Measurements from ENCODE around the gene HMGXB4. TPM values are rescaled to one million over a fixed set of nuclear protein-coding genes. Genes with fewer than 3 reads are reported as not detected.
A peak's percentile ranks its signal among the peaks of the same experiment; 100 is the strongest.

HMGXB4 gene
- total RNA-seq, 1 donor from 2014 or later = 16.7 TPM

GRCh38 chr22:35314161-35314942 lies 57.1 kb downstream of the HMGXB4 start:
- Histone ChIP-seq H3K4me3 (ENCODE audit: insufficient read depth, low read depth, low read length) (no peak overlapping the region), H4K20me1 (ENCODE audit: insufficient read depth, low read length) (peaks cover 73% of the 10 kb centered on the region), H2AFZ (ENCODE audit: low read depth, low read length) (no peak overlapping the region), H3K79me2 (ENCODE audit: insufficient read depth, low read length) (peaks cover 29% of the 10 kb centered on the region), H3K27me3 (ENCODE audit: insufficient read depth, low read length) (no peaks in the 10 kb centered on the region), H3K27ac (ENCODE audit: low read depth, low read length) (peak overlapping the region; percentile 89), H3K4me1 (ENCODE audit: insufficient read depth, low read length) (peaks cover 38% of the 10 kb centered on the region), H3K36me3 (ENCODE audit: insufficient read depth, low read length) (peaks cover 4% of the 10 kb centered on the region), H3K9ac (ENCODE audit: low read length) (peak overlapping the region; percentile 63), H3K4me2 (ENCODE audit: low read length) (peak overlapping the region; percentile 68), H3K9me3 (ENCODE audit: insufficient read depth, low read depth, low read length) (no peaks in the 10 kb centered on the region)
- Mint-ChIP-seq H3K27me3 (ENCODE audit: low read depth, unreplicated experiment) (no peaks in the 10 kb centered on the region), H3K4me1 (ENCODE audit: low read depth, unreplicated experiment) (peaks cover 35% of the 10 kb centered on the region), H3K4me3 (ENCODE audit: unreplicated experiment) (no peak overlapping the region), H3K27ac (ENCODE audit: unreplicated experiment) (peak overlapping the region; percentile 38), H3K36me3 (ENCODE audit: low read depth, unreplicated experiment) (peaks cover 17% of the 10 kb centered on the region), H3K9me3 (ENCODE audit: unreplicated experiment) (peaks cover 3% of the 10 kb centered on the region)
- FAIRE-seq (no peak), DNase-seq (ENCODE audit: low read depth) (no peak)
- TF ChIP-seq CTCF (IDR thresholded peaks at IDR 0.05; ENCODE audit: insufficient read depth, low read depth, low read length) = no peak
- no peak for TF ChIP-seq EZH2 (IDR thresholded peaks at IDR 0.05; ENCODE audit: insufficient read depth, low read length)

- Histone ChIP-seq H3K79me2 (ENCODE audit: insufficient read depth, low read length) (peaks cover 24% of the 10 kb centered on the region), H4K20me1 (ENCODE audit: insufficient read depth, low read length) (peaks cover 70% of the 10 kb centered on the region), H3K9ac (ENCODE audit: low read length) (no peak overlapping the region), H3K36me3 (ENCODE audit: insufficient read depth, low read length) (peaks cover 4% of the 10 kb centered on the region), H3K4me1 (ENCODE audit: insufficient read depth, low read length) (peaks cover 38% of the 10 kb centered on the region), H3K27me3 (ENCODE audit: insufficient read depth, low read length) (no peaks in the 10 kb centered on the region), H2AFZ (ENCODE audit: low read depth, low read length) (no peak overlapping the region), H3K27ac (ENCODE audit: low read depth, low read length) (no peak overlapping the region), H3K9me3 (ENCODE audit: insufficient read depth, low read depth, low read length) (no peaks in the 10 kb centered on the region), H3K4me3 (ENCODE audit: insufficient read depth, low read depth, low read length) (no peak overlapping the region), H3K4me2 (ENCODE audit: low read length) (no peak overlapping the region)
- H3K27me3 Mint-ChIP-seq (ENCODE audit: low read depth, unreplicated experiment) = no peaks in the 10 kb centered on the region
- H3K36me3 Mint-ChIP-seq (ENCODE audit: low read depth, unreplicated experiment) = peaks cover 19% of the 10 kb centered on the region
- no peak for FAIRE-seq
- no peak overlapping the region for H3K27ac Mint-ChIP-seq (ENCODE audit: unreplicated experiment)
- DNase-seq (ENCODE audit: low read depth) = no peak
- no peak overlapping the region for H3K4me3 Mint-ChIP-seq (ENCODE audit: unreplicated experiment)
- peaks cover 31% of the 10 kb centered on the region for H3K4me1 Mint-ChIP-seq (ENCODE audit: low read depth, unreplicated experiment)
- TF ChIP-seq CTCF (IDR thresholded peaks at IDR 0.05; ENCODE audit: insufficient read depth, low read depth, low read length) = no peak
- TF ChIP-seq EZH2 (IDR thresholded peaks at IDR 0.05; ENCODE audit: insufficient read depth, low read length) = no peak
- peaks cover 3% of the 10 kb centered on the region for H3K9me3 Mint-ChIP-seq (ENCODE audit: unreplicated experiment)
Observed at GRCh38 chr22:35315141-35315854, 58.0 kb downstream of the HMGXB4 start.
